Liver (tissue), 9 donors: Measurements from ENCODE around the gene MRPL9. TPM values are rescaled to one million over a fixed set of nuclear protein-coding genes. Genes with fewer than 3 reads are reported as not detected.

Experiments used
- DNase-seq: peaks from one replicate; pipeline ENCODE4 v3.0.0-alpha.2; 2017; ENCODE audit warnings: low spot score
- H3K27ac ChIP-seq, 2 donors: one replicate each; pipeline ENCODE4 v1.7.0; 2013; ENCODE audit warnings: inconsistent platforms in 2 of 2, low read length in 2 of 2, control low read depth in 1 of 2, low read depth in 1 of 2, mild to moderate bottlenecking in 1 of 2
- H3K27me3 ChIP-seq, 4 donors: one replicate each; pipeline versions ENCODE4 v1.6.1 to v1.7.0; 2013; ENCODE audit warnings: low read length in 3 of 4, inconsistent platforms in 1 of 4, mild to moderate bottlenecking in 1 of 4, moderate library complexity in 1 of 4; ENCODE audit not compliant: control insufficient read depth in 4 of 4, insufficient read depth in 4 of 4
- H3K36me3 ChIP-seq, 4 donors: one replicate each; pipeline versions ENCODE4 v1.6.1 to v1.7.0; 2013; ENCODE audit warnings: low read length in 3 of 4, mild to moderate bottlenecking in 3 of 4, low read depth in 1 of 4, moderate library complexity in 1 of 4; ENCODE audit not compliant: control insufficient read depth in 4 of 4, insufficient read depth in 3 of 4
- H3K4me1 ChIP-seq, 4 donors: one replicate each; pipeline versions ENCODE4 v1.6.1 to v1.7.0; 2013; ENCODE audit warnings: low read length in 3 of 4, mild to moderate bottlenecking in 3 of 4, moderate library complexity in 1 of 4; ENCODE audit not compliant: control insufficient read depth in 4 of 4, insufficient read depth in 4 of 4
- H3K4me3 ChIP-seq, 3 donors: one replicate each; pipeline versions ENCODE4 v1.6.1 to v1.7.0; 2013; ENCODE audit warnings: low read length in 3 of 3, control low read depth in 1 of 3, low read depth in 1 of 3, mild to moderate bottlenecking in 1 of 3
- H3K9ac ChIP-seq, 2 donors: one replicate each; pipeline ENCODE4 v1.7.0; 2013; ENCODE audit warnings: low read length in 2 of 2, mild to moderate bottlenecking in 2 of 2, moderate library complexity in 2 of 2, control low read depth in 1 of 2, low read depth in 1 of 2
- H3K9me3 ChIP-seq, 4 donors: one replicate each; pipeline versions ENCODE4 v1.6.1 to v1.7.0; 2013; ENCODE audit warnings: low read length in 3 of 4; ENCODE audit not compliant: control insufficient read depth in 4 of 4
- ATF3 ChIP-seq: IDR thresholded peaks from 2 replicates; pipeline ENCODE4 v1.6.1; 2016; ENCODE audit warnings: antibody characterized with exemption
- CTCF ChIP-seq: fragments of 150-350 bp; IDR thresholded peaks from 2 replicates; pipeline ENCODE4 v1.5.1; 2017; ENCODE audit warnings: improper control_type of control experiment, low read depth, low read length; ENCODE audit not compliant: missing input control
- EGR1 ChIP-seq, 2 donors: IDR thresholded peaks; 2 replicates each; pipeline ENCODE4 v1.6.1; 2016 to 2018; ENCODE audit warnings: antibody characterized with exemption in 2 of 2, low read depth in 2 of 2
- FOXA1 ChIP-seq: IDR thresholded peaks from 2 replicates; pipeline ENCODE4 v1.6.1; 2016; ENCODE audit warnings: antibody characterized with exemption
- FOXA2 ChIP-seq: IDR thresholded peaks from 2 replicates; pipeline ENCODE4 v1.6.1; 2016; ENCODE audit warnings: antibody characterized with exemption
- GABPA ChIP-seq, 2 donors: IDR thresholded peaks in 1 of 2; conservative IDR thresholded peaks in 1 of 2; 2 replicates each; pipeline ENCODE4 v1.6.1; 2016; ENCODE audit warnings: antibody characterized with exemption in 2 of 2, mild to moderate bottlenecking in 1 of 2, moderate library complexity in 1 of 2
- HNF4A ChIP-seq, 2 donors: conservative IDR thresholded peaks; 2 replicates each; pipeline ENCODE4 v1.6.1; 2016; ENCODE audit warnings: antibody characterized with exemption in 2 of 2, mild to moderate bottlenecking in 2 of 2
- HNF4G ChIP-seq: IDR thresholded peaks from 2 replicates; pipeline ENCODE4 v1.6.1; 2016; ENCODE audit warnings: antibody characterized with exemption
- JUND ChIP-seq, 2 donors: IDR thresholded peaks; 2 replicates each; pipeline ENCODE4 v1.6.1; 2016; ENCODE audit warnings: antibody characterized with exemption in 2 of 2
- NR2F2 ChIP-seq: IDR thresholded peaks from 2 replicates; pipeline ENCODE4 v1.6.1; 2016; ENCODE audit warnings: antibody characterized with exemption
- RAD21 ChIP-seq, 2 donors: IDR thresholded peaks; 2 replicates each; pipeline ENCODE4 v1.6.1; 2016; ENCODE audit warnings: antibody characterized with exemption in 2 of 2, mild to moderate bottlenecking in 2 of 2
- RXRA ChIP-seq, 2 donors: IDR thresholded peaks; 2 replicates each; pipeline ENCODE4 v1.6.1; 2017 to 2018; ENCODE audit warnings: antibody characterized with exemption in 2 of 2, mild to moderate bottlenecking in 1 of 2
- SP1 ChIP-seq: IDR thresholded peaks from 2 replicates; pipeline ENCODE4 v1.6.1; 2018; ENCODE audit warnings: antibody characterized with exemption, mild to moderate bottlenecking
- TAF1 ChIP-seq: conservative IDR thresholded peaks from 2 replicates; pipeline ENCODE4 v1.6.1; 2016; ENCODE audit warnings: antibody characterized with exemption, mild to moderate bottlenecking
- YY1 ChIP-seq: IDR thresholded peaks from 2 replicates; pipeline ENCODE4 v1.6.1; 2016; ENCODE audit warnings: antibody characterized with exemption, mild to moderate bottlenecking
- ZBTB33 ChIP-seq: IDR thresholded peaks from 2 replicates; pipeline ENCODE4 v1.6.1; 2016; ENCODE audit warnings: antibody characterized with exemption
- WGBS: extraction: QIAGEN DNeasy Blood & Tissue Kit; methylation state at CpG from one replicate; pipeline ENCODE4 v1.1.7; 2013; 5-methylcytosine and 5-hydroxymethylcytosine counted together
- polyA plus RNA-seq, 2 donors: library from polyadenylated mRNA; stranded (reverse) in 1 of 2; unstranded in 1 of 2; fragments of 200-250 nt in 1 of 2; fragments of >200 nt in 1 of 2; fragmentation: Nextera tagmentation in 1 of 2; extraction: Ambion mirVana in 1 of 2; gene quantifications; one replicate each; pipeline versions ENCODE4 v1.2.1 to v1.2.3, GENCODE V29; 2013 to 2015
- total RNA-seq, 2 donors: library from RNA; depleted of rRNA; stranded (reverse); fragments of >200 nt; gene quantifications; one replicate each; pipeline ENCODE4 v1.2.3, GENCODE V29; 2014
- TF ChIP-seq, protein P1 (sequence below): IDR thresholded peaks from 2 replicates; pipeline ENCODE4 v1.6.1; 2016; ENCODE audit warnings: antibody characterized with exemption, mild to moderate bottlenecking
- TF ChIP-seq, protein P2 (sequence below): IDR thresholded peaks from 2 replicates; pipeline ENCODE4 v1.6.1; 2016; ENCODE audit warnings: antibody characterized with exemption
- donor health status: healthy.
- donor health status: healthy.
- donor health status: healthy.
- donor health status: healthy.
- donor health status: healthy.

The MRPL9 gene
- total and polyA plus RNA-seq, 4 donors = 22.5 to 43.5 (median 31.6) TPM

GRCh38 chr1:151787689-151788088, 24.4 kb upstream of the MRPL9 start:
- Histone ChIP-seq H3K27me3 (no peaks in the 10 kb centered on the region), H3K4me1 (peaks cover 0 to 17% (median 9%) of the 10 kb centered on the region in 4 donors), H3K9ac (no peak overlapping the region), H3K36me3 (no peaks in the 10 kb centered on the region), H3K4me3 (no peak overlapping the region), H3K9me3 (no peaks in the 10 kb centered on the region), H3K27ac (no peak overlapping the region)
- WGBS = 96% methylated on average over 3 of the region's 3 CpGs
- DNase-seq = no peak
- TF ChIP-seq, protein P1, sequence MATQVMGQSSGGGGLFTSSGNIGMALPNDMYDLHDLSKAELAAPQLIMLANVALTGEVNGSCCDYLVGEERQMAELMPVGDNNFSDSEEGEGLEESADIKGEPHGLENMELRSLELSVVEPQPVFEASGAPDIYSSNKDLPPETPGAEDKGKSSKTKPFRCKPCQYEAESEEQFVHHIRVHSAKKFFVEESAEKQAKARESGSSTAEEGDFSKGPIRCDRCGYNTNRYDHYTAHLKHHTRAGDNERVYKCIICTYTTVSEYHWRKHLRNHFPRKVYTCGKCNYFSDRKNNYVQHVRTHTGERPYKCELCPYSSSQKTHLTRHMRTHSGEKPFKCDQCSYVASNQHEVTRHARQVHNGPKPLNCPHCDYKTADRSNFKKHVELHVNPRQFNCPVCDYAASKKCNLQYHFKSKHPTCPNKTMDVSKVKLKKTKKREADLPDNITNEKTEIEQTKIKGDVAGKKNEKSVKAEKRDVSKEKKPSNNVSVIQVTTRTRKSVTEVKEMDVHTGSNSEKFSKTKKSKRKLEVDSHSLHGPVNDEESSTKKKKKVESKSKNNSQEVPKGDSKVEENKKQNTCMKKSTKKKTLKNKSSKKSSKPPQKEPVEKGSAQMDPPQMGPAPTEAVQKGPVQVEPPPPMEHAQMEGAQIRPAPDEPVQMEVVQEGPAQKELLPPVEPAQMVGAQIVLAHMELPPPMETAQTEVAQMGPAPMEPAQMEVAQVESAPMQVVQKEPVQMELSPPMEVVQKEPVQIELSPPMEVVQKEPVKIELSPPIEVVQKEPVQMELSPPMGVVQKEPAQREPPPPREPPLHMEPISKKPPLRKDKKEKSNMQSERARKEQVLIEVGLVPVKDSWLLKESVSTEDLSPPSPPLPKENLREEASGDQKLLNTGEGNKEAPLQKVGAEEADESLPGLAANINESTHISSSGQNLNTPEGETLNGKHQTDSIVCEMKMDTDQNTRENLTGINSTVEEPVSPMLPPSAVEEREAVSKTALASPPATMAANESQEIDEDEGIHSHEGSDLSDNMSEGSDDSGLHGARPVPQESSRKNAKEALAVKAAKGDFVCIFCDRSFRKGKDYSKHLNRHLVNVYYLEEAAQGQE = no peak
- TF ChIP-seq TAF1 = no peak
- no peak for TF ChIP-seq RXRA (IDR thresholded peaks at IDR 0.05)
- TF ChIP-seq RAD21 (IDR thresholded peaks at IDR 0.05) = no peak
- no peak for TF ChIP-seq ATF3
- no peak for TF ChIP-seq GABPA (IDR thresholded peaks at IDR 0.05 in 1 of 2, conservative IDR thresholded peaks at IDR 0.05 in 1 of 2)
- no peak for TF ChIP-seq YY1
- TF ChIP-seq FOXA1 = no peak
- no peak for TF ChIP-seq CTCF
- no peak for TF ChIP-seq ZBTB33
- no peak for TF ChIP-seq JUND (IDR thresholded peaks at IDR 0.05)
- TF ChIP-seq EGR1 (IDR thresholded peaks at IDR 0.05; ENCODE audit: low read depth in 2 of 2) = no peak
- TF ChIP-seq, protein P2, sequence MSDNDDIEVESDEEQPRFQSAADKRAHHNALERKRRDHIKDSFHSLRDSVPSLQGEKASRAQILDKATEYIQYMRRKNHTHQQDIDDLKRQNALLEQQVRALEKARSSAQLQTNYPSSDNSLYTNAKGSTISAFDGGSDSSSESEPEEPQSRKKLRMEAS = no peak
- TF ChIP-seq SP1 = no peak
- TF ChIP-seq HNF4G = no peak
- no peak for TF ChIP-seq FOXA2
- TF ChIP-seq NR2F2 = no peak
- TF ChIP-seq HNF4A (conservative IDR thresholded peaks at IDR 0.05) = no peak
